ENCODE data around the gene ZSCAN22. TPM values are rescaled to one million over a fixed set of nuclear protein-coding genes. Genes with fewer than 3 reads are reported as not detected.
A peak's percentile ranks its signal among the peaks of the same experiment; 100 is the strongest.

The ZSCAN22 gene
- polyA plus RNA-seq, 1 donor: 3.2 TPM

- DNase-seq: no peak
Measured at GRCh38 chr19:58351990-58352755, 25.4 kb downstream of the ZSCAN22 start.

- DNase-seq: no peak
Measured at GRCh38 chr19:58352760-58353671, 26.2 kb downstream of the ZSCAN22 start, which contains the start of gene A1BG. Gene A1BG, minus strand, starts transcription at chr19:58353492. Its CDS starts 55 bp downstream, at chr19:58353437.

- no peak for DNase-seq
Measured at GRCh38 chr19:58353717-58354477, 27.1 kb downstream of the ZSCAN22 start.

DNA sequence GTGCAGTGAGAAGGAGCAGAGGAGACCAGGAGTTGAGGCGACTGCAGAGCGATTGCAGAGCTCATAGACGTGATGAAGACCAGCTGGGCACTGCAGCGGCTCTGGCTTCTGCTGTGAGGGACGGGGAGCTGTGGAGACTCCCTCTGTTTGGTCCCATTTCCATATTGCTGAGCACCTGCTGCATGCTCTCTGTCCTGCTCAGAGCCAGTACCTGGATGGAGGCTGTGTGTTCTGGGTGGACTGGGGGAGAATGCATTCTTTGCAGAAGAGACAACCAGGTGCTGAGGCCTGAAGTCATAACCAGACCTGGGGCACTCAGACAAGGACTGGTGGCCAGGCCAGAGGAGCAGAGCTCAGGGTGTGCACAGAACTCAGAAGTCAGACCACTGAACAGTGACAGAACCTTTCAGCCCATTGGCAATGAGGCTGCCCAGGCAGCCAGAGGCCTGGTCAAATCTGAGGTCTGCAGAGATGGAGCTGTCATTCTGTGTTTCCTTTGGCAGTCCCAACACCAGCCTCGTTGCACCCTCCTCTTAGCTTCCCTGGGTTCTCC lies 27.8 kb downstream of the ZSCAN22 start:
- no peak for DNase-seq

DNA sequence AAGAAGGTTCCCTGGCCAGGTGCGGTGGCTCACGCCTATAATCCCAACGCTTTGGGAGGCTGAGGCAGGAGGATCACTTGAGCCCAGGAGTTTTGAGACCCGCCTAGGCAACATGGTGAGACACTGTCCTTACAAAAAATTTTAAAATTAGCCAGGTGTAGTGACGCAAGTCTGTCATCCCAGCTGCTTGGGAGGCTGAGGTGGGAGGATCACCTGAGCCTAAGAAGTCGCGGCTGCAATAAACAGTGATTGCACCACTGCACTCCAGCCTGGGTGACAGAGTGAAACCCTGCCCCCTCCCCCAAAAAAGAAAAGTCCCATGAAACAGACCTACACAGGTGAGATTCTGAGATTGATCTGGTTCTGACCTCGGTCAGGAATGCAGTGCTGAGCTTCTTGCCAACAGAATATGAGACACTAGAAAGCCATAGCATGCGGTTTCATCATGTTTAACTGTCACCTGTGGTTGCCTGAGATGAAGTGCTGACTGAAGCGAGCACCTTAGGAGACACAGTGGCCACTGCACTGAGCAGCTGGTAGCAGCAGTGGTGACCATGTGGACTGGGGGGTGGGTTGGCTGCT lies 28.5 kb downstream of the ZSCAN22 start:
- no peak for DNase-seq

GRCh38 chr19:58355908-58356765 lies 29.3 kb downstream of the ZSCAN22 start:
- peak; percentile 39 for DNase-seq

DNA sequence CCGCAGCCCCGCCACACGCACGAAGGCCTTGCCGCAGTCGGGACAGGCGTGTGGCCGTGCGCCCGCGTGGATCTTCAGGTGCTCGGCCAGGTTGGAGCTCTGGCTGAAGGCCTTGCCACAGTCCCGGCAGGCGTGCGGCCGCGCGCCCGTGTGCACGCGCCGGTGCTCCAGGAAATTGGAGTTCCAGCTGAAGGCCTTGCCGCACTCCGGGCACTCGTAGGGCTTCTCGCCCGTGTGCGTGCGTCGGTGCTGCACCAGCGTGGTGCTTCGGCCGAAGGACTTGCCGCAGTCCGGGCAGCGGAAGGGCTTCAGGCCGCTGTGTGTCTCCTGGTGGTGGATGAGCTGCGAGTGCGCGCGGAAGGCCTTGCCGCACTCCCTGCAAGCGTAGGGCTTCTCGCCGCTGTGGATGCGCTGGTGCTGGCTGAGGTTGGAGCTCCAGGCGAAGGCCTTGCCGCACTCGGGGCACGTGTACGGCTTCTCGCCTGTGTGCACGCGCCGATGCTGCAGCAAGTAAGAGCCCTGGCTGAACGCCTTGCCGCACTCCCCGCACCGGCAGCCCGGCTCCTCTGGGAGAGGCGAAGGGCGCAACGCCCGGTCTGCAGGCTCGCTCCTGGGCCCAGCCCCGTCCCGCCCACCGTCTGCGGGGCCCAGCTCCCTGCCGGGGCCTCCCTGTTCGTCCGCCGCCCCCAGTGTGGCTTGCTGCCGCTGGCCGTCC lies 30.1 kb downstream of the ZSCAN22 start:
- DNase-seq: no peak

DNA sequence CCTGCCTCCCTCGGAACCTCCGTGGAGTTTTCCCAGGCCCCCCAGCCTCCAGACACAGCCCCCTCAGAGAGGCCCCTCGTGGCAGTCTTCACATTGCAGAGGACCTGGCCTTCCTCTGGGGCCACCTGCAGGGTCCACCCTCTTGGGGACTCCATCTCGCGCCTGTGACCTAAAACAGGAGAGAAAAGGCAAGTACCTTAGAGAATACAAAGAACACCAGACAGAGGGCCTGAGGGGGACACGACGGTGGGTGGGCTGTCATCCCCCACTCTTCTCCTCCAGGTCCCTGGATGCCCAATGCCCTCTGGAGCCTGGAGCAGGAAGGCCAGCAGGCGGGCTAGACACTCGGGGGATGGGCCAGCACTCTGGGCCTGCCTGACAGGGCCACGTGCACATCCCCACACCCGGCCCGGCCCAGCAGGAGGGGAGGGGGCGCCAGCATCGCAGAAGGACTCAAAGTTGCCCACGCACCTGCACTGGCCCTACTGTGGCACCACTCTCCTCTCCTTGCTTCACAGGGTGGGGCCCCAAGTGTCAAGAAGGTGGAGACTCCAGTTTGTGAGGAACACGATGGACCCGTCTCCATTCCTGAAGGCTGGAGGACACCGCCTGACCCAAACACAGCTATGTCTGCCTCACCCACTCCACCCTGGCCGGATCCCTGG lies 30.8 kb downstream of the ZSCAN22 start:
- no peak for DNase-seq

GRCh38 chr19:58361900-58362271 lies 35.1 kb downstream of the ZSCAN22 start:
- DNase-seq: no peak

GRCh38 chr19:58362272-58362994 lies 35.6 kb downstream of the ZSCAN22 start, which contains the start of gene ZNF497:
Gene ZNF497, minus strand, starts transcription at chr19:58362751. Its CDS starts 5,116 bp downstream, at chr19:58357635.
- peak; percentile 96 for DNase-seq

DNA sequence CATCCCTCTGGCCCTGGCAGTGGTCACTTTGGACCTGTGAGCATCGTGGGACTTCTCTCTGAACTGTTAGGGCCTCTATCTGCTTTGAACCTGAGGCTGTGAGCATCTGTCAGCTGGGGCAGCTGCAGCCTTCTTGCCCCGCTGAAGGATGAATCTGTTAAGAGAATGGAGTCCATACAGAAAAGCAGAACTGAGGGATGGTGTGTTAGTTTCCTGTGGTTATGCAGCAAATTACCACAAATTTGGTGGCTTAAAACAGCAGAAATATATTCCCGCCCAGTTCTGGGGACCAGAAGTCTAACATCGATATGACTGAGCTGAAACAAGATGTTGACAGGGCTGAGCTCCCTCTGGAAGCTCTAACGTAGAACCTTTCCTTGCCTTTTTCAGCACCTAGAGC lies 37.4 kb downstream of the ZSCAN22 start:
- DNase-seq: no peak

DNA sequence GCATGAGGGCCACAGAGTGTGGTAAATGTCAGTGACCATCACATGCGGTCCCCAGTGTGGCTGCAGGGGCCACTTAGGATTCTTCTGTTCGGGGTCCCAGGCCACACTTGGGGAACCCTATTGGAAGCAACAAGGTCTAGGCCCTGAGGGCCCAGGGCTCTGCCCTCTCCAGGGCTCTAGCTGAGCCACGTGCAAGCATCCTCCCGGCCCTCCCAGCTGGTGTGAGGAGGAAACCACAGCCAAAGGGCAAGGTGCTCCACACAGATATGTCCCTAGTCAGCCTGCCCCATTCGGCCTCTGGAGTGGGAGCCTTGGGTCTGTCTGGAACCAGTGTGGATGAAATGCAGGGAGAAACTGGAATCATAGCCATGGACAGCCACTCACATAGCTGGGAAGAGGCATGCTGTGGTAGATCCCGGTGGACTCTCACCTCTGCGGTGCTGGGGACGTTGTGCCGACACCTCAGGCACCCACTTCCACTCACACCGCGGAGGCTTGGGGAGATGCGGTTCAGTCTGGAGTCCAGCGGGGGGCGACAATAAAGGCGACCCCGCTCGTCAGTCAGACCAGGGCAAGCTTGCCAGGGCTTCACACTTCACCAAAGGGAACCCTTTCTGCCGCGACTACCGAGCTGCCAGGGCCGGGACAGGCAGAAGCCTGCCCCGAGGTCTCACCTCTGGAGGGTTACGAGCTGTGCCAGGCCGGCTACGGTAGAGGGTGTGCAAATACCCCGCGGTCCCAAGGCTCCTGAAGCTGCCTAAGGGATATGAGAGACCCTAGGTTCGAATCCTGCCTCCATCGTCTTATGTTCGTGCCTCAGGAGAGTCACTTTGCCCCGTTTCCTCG lies 40.0 kb downstream of the ZSCAN22 start:
- no peak for DNase-seq

- no peak for DNase-seq
Measured at GRCh38 chr19:58367698-58368454, 41.1 kb downstream of the ZSCAN22 start.

- no peak for DNase-seq
Measured at GRCh38 chr19:58368561-58369360, 42.0 kb downstream of the ZSCAN22 start.

- DNase-seq: no peak
Measured at GRCh38 chr19:58372311-58373133, 45.7 kb downstream of the ZSCAN22 start.
